ENCODE data around the gene BRI3.
"Not testable (repeated sequence)": the region's sequence is repeated elsewhere in the genome, so short reads cannot be mapped to it uniquely, and the experiment has no call there.

BRI3 gene

GRCh38 chr7:98315994-98316527, 34.6 kb downstream of the BRI3 start:
- DNase-seq: not testable (repeated sequence)

GRCh38 chr7:98317366-98318040, 36.0 kb downstream of the BRI3 start:
- DNase-seq: no peak

- DNase-seq: no peak
Observed at GRCh38 chr7:98319176-98319575, 37.7 kb downstream of the BRI3 start.

GRCh38 chr7:98321301-98321700, 39.8 kb downstream of the BRI3 start:
- DNase-seq: no peak

- DNase-seq: no peak
Observed at GRCh38 chr7:98322331-98323270, 41.1 kb downstream of the BRI3 start.

- no peak for DNase-seq
Observed at GRCh38 chr7:98323597-98324322, 42.3 kb downstream of the BRI3 start.

GRCh38 chr7:98324782-98325181, 43.3 kb downstream of the BRI3 start:
- DNase-seq: no peak

- DNase-seq: no peak
Observed at GRCh38 chr7:98329100-98329790, 47.8 kb downstream of the BRI3 start.

- no peak for DNase-seq
Observed at GRCh38 chr7:98329791-98330373, 48.4 kb downstream of the BRI3 start.

- DNase-seq: no peak
Observed at GRCh38 chr7:98330926-98331529, 49.5 kb downstream of the BRI3 start.

- DNase-seq: no peak
Observed at GRCh38 chr7:98334081-98334480, 52.6 kb downstream of the BRI3 start.

- no peak for DNase-seq
Observed at GRCh38 chr7:98335411-98335977, 54.0 kb downstream of the BRI3 start.

GRCh38 chr7:98338441-98338840, 57.0 kb downstream of the BRI3 start:
- DNase-seq: no peak

GRCh38 chr7:98339043-98339442, 57.6 kb downstream of the BRI3 start:
- DNase-seq: no peak

GRCh38 chr7:98341106-98341505, 59.6 kb downstream of the BRI3 start:
- DNase-seq: no peak
